Activated CD8-positive, alpha-beta T cell treated with anti-CD3 and anti-CD28 coated beads for 36 hours (primary cell): ENCODE results near the gene ANOS1. TPM values are rescaled to one million over a fixed set of nuclear protein-coding genes. Genes with fewer than 3 reads are reported as not detected.

Experiments used
- ATAC-seq: fragments of 200-7000 bp; cut with Tn5 transposase; one replicate; pipeline ENCODE4 v1.10.0; 2021; ENCODE audit warnings: mild to moderate bottlenecking, moderate library complexity
- CTCF ChIA-PET: fragments of 350-600 bp; sonication (Branson Sonifier 250); formaldehyde crosslinking; loops from one replicate; lab custom pipeline; 2021; ENCODE audit warnings: antibody characterized with exemption; lab: Charles Lee
- POLR2A ChIA-PET: fragments of 350-600 bp; sonication (Branson Sonifier 250); formaldehyde crosslinking; loops from one replicate; lab custom pipeline; 2021; ENCODE audit warnings: antibody characterized with exemption; lab: Charles Lee
- DNase-seq: peaks from one replicate; pipeline ENCODE4 v3.0.0-alpha.2; 2020
- H3K27ac Mint-ChIP-seq: one replicate; pipeline ENCODE4 v1.8.0; 2021; ENCODE audit warnings: mild to moderate bottlenecking, mixed read lengths
- H3K27me3 Mint-ChIP-seq: one replicate; pipeline ENCODE4 v1.8.0; 2021; ENCODE audit warnings: mixed read lengths
- H3K36me3 Mint-ChIP-seq: one replicate; pipeline ENCODE4 v1.8.0; 2021; ENCODE audit warnings: low read depth, mixed read lengths
- H3K4me1 Mint-ChIP-seq: one replicate; pipeline ENCODE4 v1.8.0; 2021; ENCODE audit warnings: low read depth, mixed read lengths
- H3K4me3 Mint-ChIP-seq: one replicate; pipeline ENCODE4 v1.8.0; 2021; ENCODE audit warnings: mild to moderate bottlenecking, moderate library complexity, mixed read lengths
- H3K9me3 Mint-ChIP-seq: one replicate; pipeline ENCODE4 v1.8.0; 2021; ENCODE audit warnings: mixed read lengths
- CTCF ChIP-seq: fragments of 200-600 bp; IDR thresholded peaks from one replicate; pipeline ENCODE4 v1.8.0; 2022; ENCODE audit warnings: antibody characterized with exemption, mild to moderate bottlenecking
- intact Hi-C: fragments of 100-400 bp; cut with micrococcal nuclease; formaldehyde crosslinking; loops from one replicate; pipeline ENCODE4 v1.10.0; 2022
- total RNA-seq, 2 experiments: library from RNA; stranded (reverse); gene quantifications; one replicate each; pipeline ENCODE4 v1.2.3, GENCODE V29; 2021

The ANOS1 gene
- total RNA-seq, 2 experiments from 2014 or later: 0.04 TPM; not detected in 1

DNA sequence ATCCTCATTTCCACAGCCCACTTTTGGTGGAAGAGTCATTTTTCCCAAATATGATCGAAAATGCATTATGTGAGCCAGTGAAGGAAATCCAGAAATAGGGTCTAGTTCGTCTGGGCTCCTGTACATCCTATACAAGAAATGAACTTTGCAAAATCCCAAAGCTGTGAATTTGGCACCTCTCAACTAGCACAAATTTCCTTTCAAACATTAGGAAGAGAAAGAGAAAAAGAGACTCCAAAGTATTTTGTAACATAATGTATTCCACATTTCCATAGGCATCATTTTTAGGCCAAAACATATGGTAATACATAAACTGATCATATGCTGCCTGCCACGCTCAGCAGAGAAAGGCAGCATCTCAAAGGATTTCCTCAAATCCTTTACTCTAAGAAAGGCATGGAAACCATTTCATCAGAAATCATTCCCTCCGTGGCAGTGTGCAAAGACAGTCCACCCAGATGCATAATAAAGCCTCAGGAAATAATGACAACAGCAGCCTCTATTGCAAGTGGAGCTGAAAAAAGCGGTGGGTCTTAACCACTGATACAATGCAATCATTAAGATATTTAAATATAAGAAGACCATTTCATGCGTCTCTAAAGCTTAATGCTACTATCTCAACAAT, 56.8 kb downstream of the ANOS1 start:
- H3K36me3 Mint-ChIP-seq: no peaks in the 10 kb centered on the region
- ChIA-PET CTCF (no interaction called here), POLR2A (no interaction called here)
- no peaks in the 10 kb centered on the region for H3K4me1 Mint-ChIP-seq
- no peak for TF ChIP-seq CTCF
- H3K9me3 Mint-ChIP-seq: no peaks in the 10 kb centered on the region
- ATAC-seq (no peak), DNase-seq (no peak)
- intact Hi-C loops: no loop called here
- H3K4me3 Mint-ChIP-seq: no peak overlapping the region
- no peaks in the 10 kb centered on the region for H3K27me3 Mint-ChIP-seq
- H3K27ac Mint-ChIP-seq: no peak overlapping the region

GRCh38 chrX:8673201-8673600, 58.7 kb downstream of the ANOS1 start:
- CTCF ChIA-PET: no interaction called here
- no peaks in the 10 kb centered on the region for H3K9me3 Mint-ChIP-seq
- ATAC-seq (no peak), DNase-seq (no peak)
- TF ChIP-seq CTCF: no peak
- H3K27ac Mint-ChIP-seq: no peak overlapping the region
- H3K4me3 Mint-ChIP-seq: no peak overlapping the region
- POLR2A ChIA-PET: no interaction called here
- no peaks in the 10 kb centered on the region for H3K4me1 Mint-ChIP-seq
- no peaks in the 10 kb centered on the region for H3K36me3 Mint-ChIP-seq
- no peaks in the 10 kb centered on the region for H3K27me3 Mint-ChIP-seq
- intact Hi-C loops: no loop called here

GRCh38 chrX:8672176-8672575, 59.8 kb downstream of the ANOS1 start:
- ATAC-seq: no peak
- CTCF ChIA-PET: no interaction called here
- POLR2A ChIA-PET: no interaction called here
- TF ChIP-seq CTCF: no peak
- H3K9me3 Mint-ChIP-seq: no peaks in the 10 kb centered on the region
- H3K27ac Mint-ChIP-seq: no peak overlapping the region
- H3K4me1 Mint-ChIP-seq: no peaks in the 10 kb centered on the region
- H3K4me3 Mint-ChIP-seq: no peak overlapping the region
- no peaks in the 10 kb centered on the region for H3K36me3 Mint-ChIP-seq
- H3K27me3 Mint-ChIP-seq: no peaks in the 10 kb centered on the region
- DNase-seq: no peak
- intact Hi-C loops: no loop called here

DNA sequence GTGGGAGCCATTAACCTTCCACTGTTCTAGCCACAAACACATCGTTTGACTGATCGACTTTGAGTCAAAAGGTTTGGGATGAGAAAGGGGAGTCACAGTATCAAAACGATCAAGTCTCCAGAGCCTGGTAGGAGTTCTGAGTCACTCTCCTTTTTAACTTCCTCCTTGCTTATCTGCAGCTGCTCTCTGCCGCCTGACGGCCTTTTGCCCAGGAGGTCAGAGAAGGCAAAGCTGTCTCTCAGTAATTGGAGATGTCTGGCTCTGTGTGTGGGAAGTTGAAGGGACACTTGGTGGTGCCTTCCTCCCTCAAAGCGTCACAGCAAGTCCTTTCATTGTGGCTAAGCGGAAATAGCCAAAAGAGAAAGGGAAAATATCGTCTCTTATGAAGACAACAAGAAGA, 63.1 kb downstream of the ANOS1 start:
- H3K9me3 Mint-ChIP-seq: no peaks in the 10 kb centered on the region
- CTCF ChIA-PET: no interaction called here
- no peaks in the 10 kb centered on the region for H3K27me3 Mint-ChIP-seq
- no peaks in the 10 kb centered on the region for H3K4me1 Mint-ChIP-seq
- ATAC-seq: no peak
- no peak for TF ChIP-seq CTCF
- DNase-seq: no peak
- H3K27ac Mint-ChIP-seq: no peak overlapping the region
- H3K4me3 Mint-ChIP-seq: no peak overlapping the region
- intact Hi-C loops: no loop called here
- no peaks in the 10 kb centered on the region for H3K36me3 Mint-ChIP-seq
- POLR2A ChIA-PET: no interaction called here

GRCh38 chrX:8663325-8663724, 68.6 kb downstream of the ANOS1 start:
- no peaks in the 10 kb centered on the region for H3K27me3 Mint-ChIP-seq
- no peak for DNase-seq
- H3K36me3 Mint-ChIP-seq: no peaks in the 10 kb centered on the region
- TF ChIP-seq CTCF: no peak
- H3K9me3 Mint-ChIP-seq: no peaks in the 10 kb centered on the region
- ATAC-seq: no peak
- H3K4me1 Mint-ChIP-seq: no peaks in the 10 kb centered on the region
- intact Hi-C loops: no loop called here
- CTCF ChIA-PET: no interaction called here
- no peak overlapping the region for H3K4me3 Mint-ChIP-seq
- H3K27ac Mint-ChIP-seq: no peak overlapping the region
- POLR2A ChIA-PET: no interaction called here
